ENCODE data around the gene POU2AF2. TPM values are rescaled to one million over a fixed set of nuclear protein-coding genes. Genes with fewer than 3 reads are reported as not detected.

Gene POU2AF2
- total and polyA plus RNA-seq, 2 of the 8 experiments (the other 6 are each of a cell fraction or from before 2014, with no cell fraction given) = not detected

- no peak for TF ChIP-seq ATF2 (IDR thresholded peaks at IDR 0.05; ENCODE audit: low read length)
- TF ChIP-seq USF2 (IDR thresholded peaks at IDR 0.05; ENCODE audit: low read length) = no peak
- TF ChIP-seq TEAD4 (IDR thresholded peaks at IDR 0.05; ENCODE audit: low read depth, low read length) = no peak
These were observed 62.6 kb downstream of the POU2AF2 start (continued) for GRCh38 chr11:111308140-111308539.

All from H1 (cell line).